NCI-H187 treated with DMSO at 0.1 percent for 48 hours (cell line): Measurements from ENCODE around the gene GNG7.
"Not testable (repeated sequence)": the region's sequence is repeated elsewhere in the genome, so short reads cannot be mapped to it uniquely, and the experiment has no call there.

ENCODE experiments used
- DNase-seq: peaks from one replicate; lab custom pipeline; 2025; lab: John Stamatoyannopoulos, UW

GNG7 gene

DNA sequence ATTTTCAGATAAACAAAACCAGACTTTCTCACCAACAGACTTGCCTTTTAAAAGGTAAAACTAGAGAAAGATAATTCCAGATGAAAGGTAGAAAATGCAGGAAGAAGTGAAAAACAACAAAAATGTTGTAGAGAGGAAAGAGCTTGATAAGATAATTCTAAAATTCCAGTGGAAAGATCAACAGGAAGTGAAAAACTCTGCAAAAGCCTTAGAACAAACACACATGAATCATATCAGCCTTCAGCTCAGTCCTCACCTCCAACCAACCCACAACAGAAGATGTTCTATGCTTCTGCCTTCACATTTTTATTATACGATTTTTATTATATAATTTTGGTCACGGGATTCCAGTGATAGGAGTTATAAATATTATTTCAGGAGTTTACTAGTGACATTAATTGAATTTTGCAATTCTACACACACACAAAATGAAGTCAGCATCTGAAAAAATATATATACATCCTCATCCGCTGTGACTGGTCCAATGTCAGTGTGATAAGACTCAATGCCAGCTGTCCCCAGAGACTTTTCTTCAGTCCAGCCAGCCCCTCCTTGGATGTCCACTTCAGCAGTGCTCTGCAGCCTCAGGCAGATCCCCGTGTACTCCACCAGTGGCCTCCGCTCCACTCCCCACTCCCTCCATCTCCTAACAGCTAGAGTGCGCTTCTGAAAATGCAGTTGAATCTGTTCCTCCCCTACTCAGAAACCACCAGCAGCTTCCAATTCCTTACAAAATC, 168.6 kb downstream of the GNG7 start:
- DNase-seq = no peak

- no peak for DNase-seq
Measured at GRCh38 chr19:2533072-2533425, 169.4 kb downstream of the GNG7 start.

- no peak for DNase-seq
Measured at GRCh38 chr19:2532252-2533071, 170.0 kb downstream of the GNG7 start.

DNA sequence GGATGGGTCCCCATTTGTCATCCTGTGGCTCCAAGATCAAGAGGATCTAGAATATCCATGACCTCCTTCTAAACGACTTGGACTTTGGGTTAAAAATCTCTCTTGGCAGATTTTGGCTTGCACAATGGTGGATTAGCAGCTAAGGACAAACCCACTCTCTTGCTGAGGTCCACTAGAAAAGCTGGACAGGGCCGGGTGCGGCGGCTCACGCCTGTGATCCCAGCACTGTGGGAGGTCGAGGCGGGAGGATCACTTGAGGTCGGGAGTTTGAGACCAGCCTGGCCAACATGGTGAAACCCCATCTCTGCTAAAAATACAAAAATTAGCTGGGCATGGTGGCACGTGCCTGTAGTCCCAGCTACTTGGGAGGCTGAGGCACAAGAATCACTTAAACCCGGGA, 172.6 kb downstream of the GNG7 start:
- DNase-seq = not testable (repeated sequence)

DNA sequence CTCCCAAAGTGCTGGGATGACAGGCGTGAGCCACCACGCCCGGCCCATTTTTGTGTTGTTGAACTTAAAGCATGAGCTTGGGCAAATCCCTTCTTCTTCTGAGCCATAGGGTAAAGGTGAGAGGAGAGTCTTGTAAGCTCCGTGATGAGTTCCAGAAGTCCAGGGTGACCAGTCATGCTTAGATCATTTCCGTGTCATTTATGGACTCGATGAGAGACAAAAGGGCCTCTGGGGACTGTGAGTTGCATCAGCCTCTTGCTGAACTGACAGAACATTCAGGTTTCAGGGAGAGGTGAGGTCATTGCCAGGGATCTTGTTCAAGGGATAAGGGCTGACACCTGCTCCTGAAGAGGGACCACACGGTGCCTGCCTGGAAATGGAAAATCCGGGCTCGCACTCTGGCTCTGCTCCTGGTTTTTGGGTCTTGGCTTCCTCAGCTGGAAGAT, 173.0 kb downstream of the GNG7 start:
- no peak for DNase-seq

- DNase-seq = no peak
Measured at GRCh38 chr19:2528675-2529101, 173.8 kb downstream of the GNG7 start.

DNA sequence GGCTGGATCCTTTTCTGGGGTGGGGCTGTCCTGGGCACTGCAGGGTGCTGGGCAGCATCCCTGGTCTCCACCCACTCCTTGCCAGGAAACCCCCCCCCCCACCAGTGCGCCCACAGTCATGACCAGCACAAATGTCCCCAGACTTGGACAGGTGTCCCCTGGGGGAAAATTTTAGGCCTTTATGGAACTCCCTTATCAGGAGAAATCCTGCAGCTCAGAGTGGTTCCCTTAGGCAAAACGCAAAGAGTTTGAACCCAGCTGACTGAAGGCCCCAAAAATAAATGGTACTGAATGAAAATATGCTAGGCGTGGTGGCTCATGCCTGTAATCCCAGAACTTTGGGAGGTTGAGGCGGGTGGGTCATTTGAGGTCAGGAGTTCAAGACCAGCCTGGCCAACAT, 174.8 kb downstream of the GNG7 start:
- DNase-seq = no peak

GRCh38 chr19:2527171-2527570, 175.3 kb downstream of the GNG7 start:
- DNase-seq = no peak

GRCh38 chr19:2524840-2525723, 177.4 kb downstream of the GNG7 start:
- DNase-seq = no peak

DNA sequence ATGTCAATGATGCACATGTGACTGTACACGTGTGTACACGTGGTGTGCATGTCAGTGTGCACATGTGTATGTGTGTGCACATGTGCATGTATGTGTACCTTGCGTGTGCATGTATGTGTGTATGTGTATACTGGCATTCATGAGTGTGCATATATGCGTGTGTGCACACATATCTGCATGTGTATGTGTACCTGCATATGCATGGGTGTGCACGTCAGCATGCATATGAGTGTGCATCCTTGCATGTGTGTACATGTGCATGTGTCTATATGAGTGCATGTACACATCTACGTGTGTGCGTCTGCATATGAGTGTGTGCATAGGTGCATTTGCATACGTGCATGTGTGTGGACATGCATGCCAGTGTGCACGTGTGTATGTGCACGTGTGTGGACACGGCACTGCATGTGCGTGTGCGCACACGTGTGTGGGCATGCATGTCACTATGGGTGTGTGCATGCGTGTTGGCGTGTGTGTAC, 178.1 kb downstream of the GNG7 start:
- DNase-seq = no peak

DNA sequence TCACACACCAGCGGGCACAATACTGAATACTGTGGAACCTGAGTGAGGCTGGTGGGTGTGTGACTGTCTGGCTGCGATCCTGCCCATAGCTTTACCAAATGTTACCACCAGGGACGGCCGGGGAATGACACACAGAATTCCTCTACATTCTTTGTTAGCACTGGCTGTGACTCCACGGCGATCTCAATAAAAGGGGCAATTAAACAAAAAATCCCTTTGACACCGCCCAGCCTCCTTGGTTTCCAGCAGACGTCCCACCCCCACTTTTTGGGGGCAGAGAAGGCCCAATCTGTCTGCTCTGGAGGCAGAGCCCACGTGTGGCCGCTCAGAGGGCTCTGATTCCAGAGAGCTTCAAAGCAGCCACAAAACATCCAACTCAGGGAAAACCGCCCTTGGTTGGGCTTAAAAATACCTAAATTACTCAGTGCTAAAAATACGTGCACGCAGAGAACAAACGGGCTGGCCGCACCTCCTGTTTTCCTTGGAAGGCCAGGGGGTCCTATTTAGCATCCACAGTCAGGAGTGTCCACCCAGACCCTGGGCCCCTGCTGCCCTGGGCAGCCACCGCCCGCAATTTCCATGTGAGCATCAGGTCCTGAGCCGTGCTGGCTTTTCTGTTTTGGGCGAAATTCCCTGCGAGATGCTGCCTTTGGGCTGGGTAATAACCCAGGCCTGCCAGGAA, 178.7 kb downstream of the GNG7 start:
- no peak for DNase-seq

DNA sequence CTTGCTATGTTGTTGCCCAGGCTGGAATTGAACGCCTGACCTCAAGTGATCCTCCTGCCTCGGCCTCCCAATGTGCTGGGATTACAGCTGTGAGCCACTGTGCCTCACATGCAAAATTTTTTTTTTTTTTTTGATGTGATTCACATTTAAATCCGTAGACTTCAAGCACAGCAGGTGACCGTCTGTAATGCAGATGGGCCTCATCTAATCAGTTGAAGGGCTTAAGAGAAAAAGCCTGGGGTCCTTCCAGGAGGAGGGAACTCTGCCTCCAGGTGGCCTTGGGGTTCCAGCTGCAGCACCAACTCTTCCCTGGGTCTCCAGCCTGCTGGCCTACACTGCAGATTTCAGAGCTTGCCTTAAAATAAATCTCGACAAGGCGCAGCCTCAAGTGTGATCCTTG, 183.0 kb downstream of the GNG7 start:
- DNase-seq = no peak

DNA sequence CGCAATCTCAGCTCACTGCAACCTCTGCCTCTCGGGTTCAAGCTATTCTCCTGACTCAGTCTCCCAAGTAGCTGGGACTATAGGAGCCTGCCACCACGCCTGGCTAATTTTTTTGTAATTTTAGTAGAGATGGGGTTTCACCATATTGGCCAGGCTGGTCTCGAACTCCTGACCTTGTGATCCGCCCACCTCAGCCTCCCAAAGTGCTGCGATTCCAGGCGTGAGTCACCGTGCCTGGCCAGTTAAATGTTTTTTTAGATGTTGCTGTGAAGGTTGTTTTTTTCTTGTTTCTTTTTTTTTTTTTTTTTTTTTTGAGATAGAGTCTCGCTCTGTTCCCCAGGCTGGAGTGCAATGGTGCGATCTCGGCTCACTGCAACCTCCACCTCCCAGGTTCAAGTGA, 183.6 kb downstream of the GNG7 start:
- DNase-seq = not testable (repeated sequence)

DNA sequence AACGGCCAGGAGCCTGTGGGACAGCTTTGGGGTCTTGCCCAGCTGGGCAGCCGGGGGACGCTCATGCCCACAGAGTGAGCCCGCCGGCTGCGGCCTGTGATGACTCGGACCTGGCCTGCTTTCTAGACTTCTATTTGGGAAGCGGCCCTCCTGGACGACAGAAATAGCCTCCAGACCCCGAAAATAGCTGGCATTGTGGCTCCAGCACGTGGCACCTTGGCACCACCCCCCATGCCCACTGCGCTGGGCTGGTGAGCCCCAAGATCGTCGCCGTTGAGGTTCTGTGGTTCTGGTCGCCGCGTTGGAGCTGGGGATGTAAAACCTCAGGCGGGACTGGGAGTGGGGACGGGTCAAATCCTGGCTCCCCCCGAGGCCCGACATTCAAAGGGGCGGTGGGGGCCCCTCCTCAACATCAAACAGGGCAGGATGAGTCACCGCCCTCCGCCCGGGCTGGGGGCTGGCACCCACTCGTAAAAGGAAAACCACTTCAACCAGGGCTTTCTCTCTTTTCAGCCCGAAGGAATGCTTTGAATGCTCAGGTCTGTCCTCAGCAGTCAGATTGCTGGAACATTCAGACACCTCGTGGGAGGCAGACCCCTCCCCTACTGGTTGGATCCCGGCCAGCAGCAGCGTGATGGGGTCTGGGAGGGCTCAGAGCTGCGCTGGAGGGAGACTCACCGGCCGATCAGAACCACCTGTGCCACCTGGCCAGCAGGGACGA, 184.5 kb downstream of the GNG7 start:
- no peak for DNase-seq

DNA sequence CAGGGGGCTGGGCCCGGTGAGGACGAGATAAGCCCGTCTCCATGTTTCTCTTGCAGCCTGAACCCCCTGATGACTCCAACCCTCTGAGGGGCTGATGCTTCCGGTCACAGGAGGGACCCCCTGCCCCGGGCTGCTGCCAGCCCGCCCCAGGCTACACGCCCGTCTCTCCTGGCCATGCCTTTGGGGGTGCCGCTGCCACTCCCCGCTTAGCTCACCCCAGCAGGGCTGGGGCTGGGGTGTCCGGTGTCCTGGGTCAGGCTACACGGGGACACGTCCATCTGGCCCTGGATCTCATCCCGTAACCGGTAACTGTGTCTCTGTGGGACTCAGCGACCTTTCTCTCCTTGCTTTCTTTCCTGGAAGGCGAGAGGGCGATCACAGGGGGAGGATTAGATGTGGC, 185.8 kb downstream of the GNG7 start:
- no peak for DNase-seq

- DNase-seq = no peak
Measured at GRCh38 chr19:2514981-2515518, 187.4 kb downstream of the GNG7 start.

GRCh38 chr19:2512523-2513431, 189.7 kb downstream of the GNG7 start:
- DNase-seq = no peak

DNA sequence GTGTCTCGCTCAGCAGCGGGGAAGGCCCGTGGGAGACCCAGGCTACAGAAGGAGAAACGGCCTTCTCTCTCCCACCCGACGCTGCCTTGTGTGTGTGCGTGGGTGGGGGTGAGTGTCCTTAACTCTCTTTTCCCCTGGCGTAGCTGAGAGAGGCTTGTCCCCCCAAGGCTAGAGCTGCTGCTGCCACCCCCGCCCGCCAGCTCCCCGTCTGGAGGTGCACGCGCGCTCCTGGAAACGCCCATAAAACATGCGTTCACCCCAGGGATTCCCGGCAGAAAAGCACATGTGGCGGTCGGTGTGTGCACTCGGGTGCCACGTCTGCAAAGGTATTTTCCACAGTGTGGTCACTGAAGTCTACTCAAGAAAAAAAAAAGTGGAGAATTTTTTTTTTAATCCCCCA, 190.5 kb downstream of the GNG7 start:
- no peak for DNase-seq

- no peak for DNase-seq
Measured at GRCh38 chr19:2511570-2511969, 190.9 kb downstream of the GNG7 start.

GRCh38 chr19:2509096-2509495, 193.4 kb downstream of the GNG7 start:
- no peak for DNase-seq
